EL (cell line): ENCODE measurements around the gene MAP4K5.

Experiments
- DNase-seq: peaks from one replicate; pipeline ENCODE4 v3.0.0-alpha.2; 2016

Gene MAP4K5

DNA sequence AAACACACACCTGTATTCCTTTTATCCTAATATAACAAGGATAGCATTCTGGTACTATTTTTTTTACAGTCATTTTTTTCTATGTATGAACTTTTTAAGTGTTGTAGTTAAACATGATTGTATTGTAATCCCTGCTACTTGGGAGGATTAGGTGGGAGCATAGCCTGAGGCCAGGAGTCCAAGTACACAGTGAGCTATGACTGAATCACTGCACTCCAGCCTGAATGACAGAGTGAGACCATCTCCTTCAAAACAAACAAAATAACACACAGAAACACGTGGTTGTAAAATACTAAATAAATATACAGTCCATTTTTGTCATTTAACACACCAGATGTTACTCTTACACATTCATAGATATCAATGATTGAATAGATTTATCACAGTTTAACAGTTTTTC lies 56.9 kb downstream of the MAP4K5 start:
- DNase-seq = peak; percentile 60

DNA sequence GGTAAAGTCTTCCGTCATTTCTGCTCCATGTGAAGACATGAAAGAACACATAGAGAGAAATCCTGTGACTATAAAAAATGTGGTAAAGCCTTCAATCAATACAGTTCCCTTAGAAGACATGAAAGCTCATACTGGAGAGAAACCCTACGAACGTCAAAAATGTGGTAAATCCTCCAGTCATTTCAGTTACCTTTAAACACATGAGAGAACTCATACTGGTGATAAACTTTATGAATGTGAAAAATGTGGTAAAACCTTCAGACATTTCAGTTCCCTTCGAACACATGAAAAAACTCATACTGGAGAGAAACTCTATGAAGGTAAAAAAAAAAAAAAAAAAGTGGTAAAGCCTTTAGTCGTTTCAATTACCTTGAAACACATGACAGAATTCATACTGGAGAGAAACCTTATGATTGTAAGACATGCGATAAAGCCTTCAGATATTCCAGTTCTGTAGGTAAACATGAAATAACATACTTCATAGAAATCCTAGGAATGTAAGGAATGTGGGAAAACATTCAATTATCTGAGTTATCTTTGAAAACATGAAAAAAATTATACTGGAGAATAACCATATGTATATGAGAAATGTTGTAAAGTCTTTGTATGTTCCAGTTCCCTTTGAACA lies 60.4 kb downstream of the MAP4K5 start:
- no peak for DNase-seq

DNA sequence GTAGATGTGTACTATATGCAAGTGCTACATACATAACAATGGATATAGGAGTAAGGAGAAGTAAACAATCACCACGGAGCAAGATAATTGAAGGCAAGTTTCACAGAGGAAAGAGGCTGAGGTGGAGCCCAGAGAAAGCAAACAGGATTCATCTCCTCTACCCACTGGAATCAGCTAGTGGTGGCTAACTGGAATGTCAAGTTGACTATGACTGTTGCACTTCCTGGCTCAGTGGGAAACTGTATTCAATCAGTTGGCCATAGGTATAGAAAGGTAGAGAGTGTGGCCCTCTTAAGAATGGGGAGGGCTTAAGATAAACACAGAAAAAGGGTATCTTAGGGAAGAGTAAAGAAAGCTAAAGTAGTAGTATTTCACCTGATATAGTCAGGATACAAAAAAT lies 62.4 kb downstream of the MAP4K5 start:
- no peak for DNase-seq

DNA sequence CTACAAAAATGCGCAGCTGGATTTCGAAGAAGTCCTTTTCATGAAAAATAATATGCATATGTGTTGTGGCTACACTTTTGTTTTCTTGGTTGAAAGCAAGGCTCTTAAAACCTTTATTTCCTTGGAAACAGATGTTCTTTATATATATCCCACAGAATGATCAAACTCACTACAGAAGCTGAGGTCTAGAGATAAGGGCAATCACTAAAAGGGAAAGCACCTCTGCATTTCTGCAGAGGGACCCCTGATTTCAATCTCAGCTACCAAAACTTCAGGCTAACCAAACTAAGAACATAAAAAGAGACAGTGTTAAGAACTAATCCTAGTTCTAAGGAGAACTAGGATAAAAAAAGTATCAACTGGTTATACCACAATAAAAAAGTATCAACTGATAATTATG lies 70.3 kb downstream of the MAP4K5 start:
- DNase-seq = no peak

DNA sequence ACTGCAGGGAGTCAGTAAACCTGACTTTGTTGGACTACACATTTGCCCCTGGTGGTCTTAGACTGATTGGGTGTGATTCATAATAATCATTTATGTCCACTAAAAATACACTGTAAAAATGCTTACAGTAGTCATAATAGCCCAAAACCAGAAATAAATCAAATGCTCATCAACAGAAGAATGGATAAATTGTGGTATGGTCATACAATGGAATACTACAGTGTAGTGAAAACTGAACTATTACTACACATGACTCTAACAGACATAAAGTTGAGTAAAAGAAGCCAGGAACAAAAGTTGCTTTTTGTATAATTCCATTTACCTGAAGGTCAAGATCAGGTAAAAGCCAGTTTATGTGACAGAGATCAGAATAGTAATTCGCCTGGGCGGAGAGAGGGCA lies 78.5 kb downstream of the MAP4K5 start:
- DNase-seq = no peak

DNA sequence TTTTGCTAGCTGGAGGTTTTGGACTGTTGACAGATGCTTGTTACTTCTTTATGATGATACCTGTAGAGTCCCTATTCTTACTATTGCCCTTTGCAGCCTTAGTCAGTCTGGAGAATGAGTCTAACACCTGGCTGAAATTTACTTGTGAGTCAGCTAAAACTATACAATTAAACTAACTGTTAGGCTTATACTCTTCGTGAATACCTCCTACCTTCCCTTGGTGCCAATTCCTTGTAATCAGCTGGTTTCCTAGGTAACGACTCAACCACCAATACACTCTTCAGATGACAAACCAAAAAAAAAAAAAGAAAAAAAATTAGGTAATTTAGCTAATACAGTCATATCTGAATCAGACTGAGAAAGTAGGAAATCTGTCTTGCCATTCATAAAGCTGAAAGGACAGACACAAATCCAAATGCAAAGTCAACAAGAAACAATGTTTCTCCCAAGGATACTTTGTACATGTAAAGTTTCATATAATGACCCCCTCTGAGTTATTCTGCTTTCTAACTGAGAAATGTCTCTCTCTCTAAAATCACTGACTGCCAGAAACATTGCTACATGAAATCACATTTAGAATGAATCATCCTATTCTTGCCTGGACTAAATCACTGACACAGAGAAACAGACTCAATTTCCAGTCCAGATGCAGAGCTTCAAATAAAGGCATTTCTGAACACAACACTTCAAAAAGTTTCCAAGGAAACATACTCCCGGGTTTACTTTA lies 79.2 kb downstream of the MAP4K5 start:
- peak; percentile 51 for DNase-seq

DNA sequence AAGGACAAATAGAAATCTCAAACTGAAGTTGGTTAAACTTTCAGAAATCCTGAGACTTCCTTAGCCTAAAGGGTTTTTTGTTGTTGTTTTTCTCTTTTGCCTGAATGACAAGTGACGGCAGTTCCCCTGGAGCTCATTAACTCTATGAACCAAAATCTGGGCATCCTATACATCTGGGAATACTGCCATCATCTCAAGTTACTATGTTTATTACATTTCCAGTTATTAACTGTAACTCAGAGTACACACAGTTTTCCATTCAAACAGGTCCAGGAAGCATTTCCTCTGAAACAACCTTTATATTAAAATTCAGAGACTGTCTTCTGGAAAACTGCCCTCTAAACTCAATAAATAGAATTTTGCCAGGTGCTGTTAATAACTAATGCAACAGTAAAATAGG lies 80.1 kb downstream of the MAP4K5 start:
- DNase-seq = no peak

DNA sequence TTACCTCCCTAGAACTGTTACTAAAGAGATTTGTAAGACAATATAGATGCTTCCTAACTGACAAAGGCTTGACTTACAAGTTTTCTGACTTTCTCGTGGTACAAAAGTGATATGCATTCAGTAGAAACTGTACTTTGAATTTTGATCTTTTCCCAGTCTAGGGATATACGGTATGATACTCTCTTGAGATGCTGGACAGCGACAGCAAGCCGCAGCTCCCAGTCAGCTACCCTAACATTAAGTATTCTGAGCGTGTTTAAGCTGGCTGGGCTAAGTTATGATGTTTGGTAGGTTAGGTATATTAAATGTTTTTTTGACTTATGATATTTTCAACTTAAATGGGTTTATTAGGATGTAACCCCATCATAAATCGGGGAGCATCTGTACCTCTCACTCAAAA lies 80.5 kb downstream of the MAP4K5 start:
- DNase-seq = no peak

DNA sequence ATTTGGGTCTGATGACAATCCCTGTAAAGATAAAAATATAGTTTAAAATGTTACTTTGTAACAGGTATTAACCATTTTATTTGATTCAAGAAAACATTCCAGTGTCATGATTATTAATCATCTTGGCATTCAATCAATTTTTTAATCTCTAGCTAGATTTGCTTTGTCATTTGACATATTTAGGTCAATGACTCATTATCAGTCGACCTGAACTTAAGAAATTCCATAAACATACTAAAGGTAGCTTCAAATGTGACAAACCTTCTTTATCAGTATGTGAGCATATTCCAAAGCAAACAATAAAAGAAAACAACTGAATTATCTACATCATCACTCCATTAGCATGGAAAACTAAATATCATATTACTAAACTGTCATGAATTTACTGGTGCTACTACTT lies 84.9 kb downstream of the MAP4K5 start:
- peak; percentile 34 for DNase-seq

DNA sequence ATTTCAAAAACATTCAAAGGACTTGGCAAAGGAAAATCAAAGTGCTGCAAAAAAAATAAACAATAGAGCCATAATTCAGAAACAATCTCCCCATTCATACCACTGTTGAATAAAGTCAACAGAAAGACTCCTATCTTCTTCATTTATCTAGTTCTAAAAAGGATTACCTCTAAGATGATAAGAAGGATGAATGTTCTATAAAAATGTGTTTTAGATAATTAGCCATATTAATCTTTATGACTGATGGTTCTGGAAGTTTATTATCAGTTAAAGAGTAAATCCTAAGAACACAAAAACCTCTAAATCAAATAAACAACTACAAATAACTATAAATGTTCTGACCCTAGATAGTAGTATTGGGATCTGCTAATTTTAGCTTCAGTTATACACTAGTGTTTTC lies 97.8 kb downstream of the MAP4K5 start:
- no peak for DNase-seq

DNA sequence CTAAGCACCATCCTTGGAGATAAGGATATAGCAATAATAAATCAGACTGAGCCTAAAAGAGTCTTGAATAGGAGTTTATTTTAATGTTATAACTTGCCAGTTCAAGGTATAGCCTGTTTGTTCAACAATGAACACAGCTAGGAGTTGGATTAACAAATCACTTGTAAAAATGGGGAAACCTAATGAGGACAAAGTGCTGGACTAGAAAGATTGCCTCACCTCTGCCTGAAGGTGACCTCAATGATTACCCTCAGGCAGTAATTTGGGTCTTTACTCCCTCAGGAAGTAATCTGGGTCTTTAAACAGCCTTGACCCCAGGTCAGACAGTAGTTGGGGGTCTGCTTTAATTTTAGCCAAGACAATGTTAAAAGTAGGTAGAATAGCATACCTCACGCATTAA lies 100.2 kb downstream of the MAP4K5 start:
- no peak for DNase-seq

DNA sequence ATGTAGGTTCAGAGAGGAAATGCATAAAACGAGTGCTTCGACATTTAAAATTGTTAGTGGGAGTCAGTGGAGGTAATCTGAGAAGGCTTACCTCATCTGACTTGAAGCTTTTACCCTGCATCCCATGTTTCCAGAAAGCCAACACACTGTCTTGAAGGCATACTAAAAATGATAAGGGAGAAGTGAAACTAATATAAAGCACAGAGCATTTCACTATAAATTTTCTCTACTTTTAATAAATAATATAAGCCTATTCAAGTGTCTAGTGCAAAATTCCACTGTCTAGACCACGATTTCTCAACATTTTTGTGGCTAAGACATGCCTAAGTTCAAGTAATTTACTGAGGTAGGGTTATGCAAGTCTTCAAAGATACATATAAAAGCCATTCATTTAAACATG lies 106.6 kb downstream of the MAP4K5 start:
- peak; percentile 24 for DNase-seq

DNA sequence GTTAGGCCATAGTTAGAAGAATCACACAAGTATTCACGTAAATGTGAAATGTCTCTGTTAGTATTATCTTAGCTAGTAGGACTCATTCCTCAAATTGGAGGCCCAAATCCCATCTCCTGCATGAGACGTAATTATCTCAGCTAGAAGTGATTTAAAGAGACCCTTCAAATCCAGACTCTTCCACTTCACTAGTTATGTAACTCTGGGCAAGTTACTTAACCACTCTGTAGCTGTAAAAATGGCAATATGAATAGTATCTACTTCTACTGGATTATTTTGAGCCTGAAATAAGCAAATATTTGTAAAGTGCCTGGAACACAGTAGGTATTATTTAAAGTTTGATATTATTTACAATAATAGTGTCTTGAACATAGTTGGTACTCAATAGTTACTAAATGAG lies 107.3 kb downstream of the MAP4K5 start:
- DNase-seq = no peak

DNA sequence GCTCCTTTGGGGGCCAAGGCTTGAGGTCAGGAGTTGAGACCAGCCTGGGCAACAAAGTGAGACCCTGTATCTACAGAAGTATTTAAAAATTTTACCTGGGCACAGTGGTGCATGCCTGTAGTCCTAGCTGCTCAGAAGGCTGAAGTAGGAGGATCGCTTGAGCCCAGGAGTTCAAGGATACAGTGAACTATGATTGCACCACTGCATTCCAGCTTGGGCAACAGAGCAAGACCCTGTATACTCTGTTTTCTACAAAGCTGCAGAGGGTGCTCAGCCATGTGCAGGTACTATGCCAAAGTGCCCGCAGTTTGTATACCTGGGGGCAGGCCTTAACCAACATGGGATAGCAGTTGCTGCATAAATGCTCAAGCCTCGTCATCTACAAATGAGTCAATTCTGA lies 108.8 kb downstream of the MAP4K5 start:
- DNase-seq = no peak

DNA sequence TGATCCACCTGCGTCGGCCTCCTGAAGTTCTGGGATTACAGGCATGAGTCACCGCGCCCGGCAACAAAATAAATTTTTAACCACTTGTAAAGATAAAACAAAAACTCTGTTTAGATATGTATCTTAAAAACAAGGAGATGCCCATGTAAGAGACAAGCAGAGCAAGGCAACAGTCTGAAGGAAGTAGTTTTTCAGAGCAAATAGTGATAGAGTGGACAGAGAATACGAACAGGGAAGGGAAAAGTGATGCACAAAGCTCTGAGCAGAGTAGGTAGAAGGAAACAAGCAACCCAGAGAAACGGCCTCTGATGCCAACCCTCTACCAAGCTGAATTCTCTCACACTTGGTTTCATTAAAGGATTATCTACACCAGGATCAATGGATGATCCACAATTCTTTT lies 110.9 kb downstream of the MAP4K5 start:
- no peak for DNase-seq

DNA sequence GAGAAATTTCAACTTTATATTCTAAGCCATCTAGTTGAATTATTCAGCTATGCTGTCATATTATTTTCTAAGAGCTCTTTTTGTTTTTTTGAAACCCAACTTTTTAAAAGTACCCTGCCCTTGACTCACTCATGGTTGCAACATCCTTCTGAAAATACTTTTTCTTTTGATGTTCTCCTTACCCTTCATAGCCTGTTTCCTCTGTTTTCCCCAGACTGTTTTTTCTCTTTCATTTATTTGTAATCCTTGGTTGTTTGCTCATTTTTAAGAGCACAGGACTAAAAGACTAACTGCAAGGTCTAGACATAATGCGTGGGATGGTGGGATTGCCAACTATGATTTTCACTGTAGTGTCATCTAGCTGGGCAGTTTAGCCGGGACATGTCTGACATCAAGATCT lies 114.5 kb downstream of the MAP4K5 start:
- no peak for DNase-seq

DNA sequence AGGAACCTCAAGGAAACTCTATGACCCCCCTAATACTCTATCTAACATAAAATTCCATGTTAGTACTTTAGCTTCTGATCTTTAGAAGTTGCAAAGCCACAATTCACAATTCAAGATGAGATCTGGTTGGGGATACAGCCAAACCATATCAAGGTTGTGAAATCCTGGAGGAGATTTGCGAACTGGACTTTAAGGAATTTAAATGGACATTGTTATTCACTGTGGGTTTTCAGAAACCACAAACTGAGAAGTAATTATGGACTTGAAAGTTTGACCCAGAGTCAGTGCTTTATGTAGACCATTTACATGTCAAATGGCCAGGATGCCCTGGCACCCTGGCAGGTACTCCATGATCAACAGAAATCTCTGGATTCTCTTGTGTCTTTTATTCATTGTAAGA lies 121.4 kb downstream of the MAP4K5 start:
- peak; percentile 82 for DNase-seq

DNA sequence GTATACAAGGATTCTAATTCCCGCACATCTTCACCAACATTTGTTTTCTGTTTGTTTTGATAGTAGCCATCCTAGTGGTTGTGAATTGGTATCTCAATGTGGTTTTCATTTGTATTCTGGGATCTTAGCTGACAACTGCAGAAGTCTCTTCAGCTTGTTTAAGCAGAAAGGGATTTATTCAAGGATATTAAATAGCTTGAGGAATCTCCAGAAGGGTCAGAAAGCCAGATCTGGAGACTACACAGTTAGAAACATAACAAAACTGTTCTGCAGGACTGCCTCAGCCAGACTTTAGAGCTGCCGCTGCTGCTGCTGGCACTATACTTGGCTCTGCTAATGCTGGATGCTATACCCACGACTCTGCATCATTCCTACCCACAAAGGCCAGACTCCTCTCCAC lies 122.3 kb downstream of the MAP4K5 start:
- no peak for DNase-seq

DNA sequence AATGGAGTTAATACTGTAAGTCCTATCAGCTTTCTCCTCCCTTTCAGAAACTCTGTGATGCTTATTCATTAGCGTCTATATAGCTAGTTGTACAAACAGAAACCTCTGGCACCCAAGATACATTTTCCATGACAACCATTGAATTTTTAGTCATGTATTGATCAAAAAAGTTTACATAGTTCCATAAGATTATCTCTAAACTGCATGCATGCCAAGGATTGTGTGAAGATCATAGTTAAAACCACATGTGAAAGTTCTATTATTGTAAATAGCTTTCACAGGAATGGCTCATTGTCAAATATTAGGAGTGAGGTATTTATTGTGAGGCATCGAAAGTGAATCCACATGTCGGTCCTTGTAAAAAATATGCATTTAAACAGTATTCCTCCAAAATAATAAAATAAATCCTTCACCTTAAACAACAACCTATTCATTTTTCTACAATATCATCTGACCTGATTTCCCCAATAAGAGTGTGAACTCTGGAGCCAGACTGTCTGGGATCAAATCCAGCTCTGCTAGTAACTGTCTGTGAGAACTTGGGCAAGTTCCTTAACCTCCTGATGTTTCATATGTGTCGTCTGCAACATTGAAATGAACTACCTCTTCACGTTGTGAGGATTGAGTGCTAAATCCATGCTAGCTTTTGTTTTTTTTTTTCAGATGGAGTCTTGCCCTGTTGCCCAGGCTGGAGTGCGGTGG lies 125.1 kb downstream of the MAP4K5 start:
- DNase-seq = no peak

DNA sequence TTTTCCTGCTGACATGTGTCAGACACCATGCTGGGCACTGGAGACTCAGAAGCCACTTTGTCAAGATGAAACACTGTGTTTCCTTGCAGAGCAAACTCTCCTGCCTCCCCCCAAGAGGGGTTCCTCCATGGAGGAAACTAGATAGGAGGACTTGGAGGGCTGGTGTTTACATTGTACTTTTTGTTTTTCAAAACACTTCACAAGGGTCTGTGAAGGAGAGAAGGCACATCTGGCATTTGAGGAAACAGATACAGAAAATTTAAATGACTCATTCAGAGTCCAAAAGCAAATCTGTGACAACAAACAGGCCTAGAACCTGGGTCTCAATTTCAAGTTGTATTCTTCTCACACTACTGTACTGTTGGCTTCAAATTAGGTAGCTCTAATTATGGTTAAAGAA lies 128.9 kb downstream of the MAP4K5 start:
- DNase-seq = peak; percentile 29

DNA sequence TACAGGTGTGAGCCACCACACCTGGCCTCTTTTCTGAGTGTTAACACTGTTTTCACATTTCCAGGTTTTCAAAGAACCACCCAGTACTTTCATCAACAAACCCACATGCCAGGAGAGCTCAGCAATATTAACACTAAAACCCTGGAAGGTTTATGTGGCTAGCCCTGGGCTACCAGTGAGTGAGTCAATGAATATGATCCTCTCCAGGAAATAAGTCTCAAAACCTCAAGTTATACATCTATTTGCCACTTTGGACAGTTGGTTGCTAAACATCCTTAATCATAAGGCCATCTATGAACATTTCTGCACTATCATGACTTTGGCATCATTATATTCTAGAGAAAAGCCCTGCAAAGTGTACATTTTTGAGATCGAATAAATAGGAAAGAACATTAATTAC lies 129.4 kb downstream of the MAP4K5 start:
- peak; percentile 27 for DNase-seq

DNA sequence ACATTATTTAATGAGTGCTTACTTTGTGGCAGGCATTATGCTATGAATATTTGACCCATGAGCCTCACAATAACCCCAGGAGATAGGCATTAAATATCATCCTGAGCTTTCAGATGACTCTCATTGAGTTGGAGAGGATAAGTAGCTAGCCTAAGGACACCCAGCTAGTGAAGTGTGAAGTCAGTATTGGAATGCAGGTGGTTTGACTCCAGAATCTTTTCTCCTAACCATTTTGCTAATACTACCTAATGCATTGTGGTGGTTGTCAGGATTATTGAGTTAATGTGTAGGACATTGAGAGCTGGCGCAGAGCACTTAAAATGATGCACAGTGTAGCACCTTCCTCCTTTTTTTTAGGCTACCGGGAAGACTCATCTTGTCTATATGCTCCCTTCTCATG lies 131.9 kb downstream of the MAP4K5 start:
- no peak for DNase-seq

DNA sequence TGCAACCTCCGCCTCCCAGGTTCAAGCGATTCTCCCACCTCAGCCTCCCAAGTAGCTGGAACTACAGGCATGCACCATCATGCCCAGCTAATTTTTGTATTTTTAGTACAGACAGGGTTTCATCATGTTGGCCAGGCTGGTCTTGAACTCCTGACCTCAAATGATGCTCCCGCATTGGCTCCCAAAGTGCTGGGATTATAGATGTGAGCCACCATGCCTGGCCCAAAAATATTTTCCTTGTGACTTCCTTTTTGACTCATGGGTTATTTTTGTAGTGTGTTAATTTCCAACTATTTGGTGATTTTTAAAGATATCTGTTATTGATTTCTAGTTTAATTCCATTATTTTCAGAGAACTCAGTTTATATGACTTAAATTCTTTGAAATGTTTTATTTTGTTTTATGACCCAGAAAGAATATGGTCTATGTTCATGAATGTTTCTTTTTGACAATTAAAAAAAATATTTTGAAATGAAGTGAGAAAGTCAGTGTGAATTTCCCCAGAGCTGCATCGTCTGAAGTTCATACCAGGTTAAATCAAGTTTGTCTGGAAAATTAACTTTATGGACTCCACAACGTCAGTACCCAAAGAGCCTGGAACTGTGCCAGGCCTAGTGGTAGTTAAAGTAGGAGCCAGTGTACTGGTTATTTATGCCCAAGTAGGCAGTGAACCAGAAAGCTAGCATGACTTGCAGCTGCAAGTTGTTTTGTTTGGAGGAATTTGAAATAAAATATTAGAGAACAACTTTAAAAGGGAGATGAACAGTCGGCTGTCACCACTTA lies 132.9 kb downstream of the MAP4K5 start:
- DNase-seq = peak; percentile 52

DNA sequence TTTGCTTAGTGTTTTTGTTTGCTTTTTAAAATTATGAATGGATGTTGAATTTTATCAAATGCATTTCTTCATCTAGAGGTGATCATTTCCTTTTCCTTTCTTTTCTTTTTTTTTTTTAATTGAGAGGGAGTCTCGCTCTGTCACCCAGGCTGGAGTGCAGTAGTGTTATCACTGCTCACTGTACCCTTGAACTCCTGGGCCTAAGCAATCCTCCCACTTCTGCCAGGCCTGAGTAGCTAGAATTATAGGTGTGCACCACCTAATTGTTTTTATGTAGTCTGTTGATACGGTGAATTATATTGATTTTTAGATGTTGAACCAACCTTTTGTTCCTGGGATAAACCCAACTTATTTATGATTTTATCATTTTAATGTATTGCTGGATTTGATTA lies 134.2 kb downstream of the MAP4K5 start:
- DNase-seq = no peak
